Natural killer cell (primary cell): ENCODE results near the gene PHLPP1. TPM values are rescaled to one million over a fixed set of nuclear protein-coding genes. Genes with fewer than 3 reads are reported as not detected.

Source experiments
- ATAC-seq, 3 donors: fragments of 150-1000 bp in 2 of 3; fragments of 200-7000 bp in 1 of 3; cut with Tn5 transposase; 1 replicate in 1 of 3; 2 replicates in 2 of 3; pipeline ENCODE4 v1.10.0; 2021; ENCODE audit warnings: mild to moderate bottlenecking in 2 of 3, moderate library complexity in 2 of 3
- DNase-seq, 2 donors: peaks; one replicate each; pipeline versions ENCODE4 v3.0.0 to v3.0.0-alpha.2; 2013 to 2021; ENCODE audit warnings: mixed read lengths in 1 of 2
- H3K27ac ChIP-seq: one replicate; pipeline ENCODE4 v1.5.1; 2013; ENCODE audit warnings: mild to moderate bottlenecking, low read length
- H3K27me3 ChIP-seq: one replicate; pipeline ENCODE4 v1.6.1; 2013; ENCODE audit warnings: low read length; ENCODE audit not compliant: control insufficient read depth, insufficient read depth
- H3K36me3 ChIP-seq: one replicate; pipeline ENCODE4 v1.6.1; 2013; ENCODE audit warnings: low read length; ENCODE audit not compliant: control insufficient read depth, insufficient read depth
- H3K4me1 ChIP-seq: one replicate; pipeline ENCODE4 v1.6.1; 2013; ENCODE audit warnings: low read length; ENCODE audit not compliant: control insufficient read depth, insufficient read depth
- H3K4me3 ChIP-seq: one replicate; pipeline ENCODE4 v1.5.1; 2013; ENCODE audit warnings: low read length
- H3K9me3 ChIP-seq: one replicate; pipeline ENCODE4 v1.6.1; 2013; ENCODE audit warnings: low read length; ENCODE audit not compliant: control insufficient read depth, insufficient read depth
- H3K27ac Mint-ChIP-seq, 2 donors: one replicate each; pipeline ENCODE4 v1.8.0; 2022; ENCODE audit warnings: mild to moderate bottlenecking in 2 of 2, mixed read lengths in 2 of 2, moderate library complexity in 1 of 2
- H3K27me3 Mint-ChIP-seq, 2 donors: one replicate each; pipeline ENCODE4 v1.8.0; 2022; ENCODE audit warnings: low read depth in 2 of 2, mixed read lengths in 2 of 2
- H3K36me3 Mint-ChIP-seq: one replicate; pipeline ENCODE4 v1.8.0; 2022; ENCODE audit warnings: mixed read lengths
- H3K4me1 Mint-ChIP-seq, 2 donors: one replicate each; pipeline ENCODE4 v1.8.0; 2022; ENCODE audit warnings: mixed read lengths in 2 of 2
- H3K4me3 Mint-ChIP-seq: one replicate; pipeline ENCODE4 v1.8.0; 2022; ENCODE audit warnings: mild to moderate bottlenecking, moderate library complexity, mixed read lengths
- H3K9me3 Mint-ChIP-seq, 2 donors: one replicate each; pipeline ENCODE4 v1.8.0; 2022; ENCODE audit warnings: mixed read lengths in 2 of 2
- WGBS: methylation state at CpG from one replicate; pipeline ENCODE4 v1.1.7; 2013; ENCODE audit warnings: missing lambda C conversion rate; ENCODE audit not compliant: insufficient coverage; 5-methylcytosine and 5-hydroxymethylcytosine counted together
- intact Hi-C: fragments of 100-400 bp; cut with micrococcal nuclease; formaldehyde crosslinking; loops from one replicate; pipeline ENCODE4 v1.14.2; 2022
- total RNA-seq, 4 donors: library from RNA; stranded (reverse); fragments of 120-200 nt in 1 of 4; gene quantifications; one replicate each; pipeline versions ENCODE4 v1.2.3 to v1.2.4, GENCODE V29; 2013 to 2022
- TF ChIP-seq, protein P1 (sequence below): fragments of 200-600 bp; IDR thresholded peaks from one replicate; pipeline ENCODE4 v1.8.0; 2022; ENCODE audit warnings: antibody characterized with exemption

PHLPP1 gene
- total RNA-seq, 3 donors from 2014 or later (not counting 1 experiment from before 2014, with no cell fraction given), result 12.1 to 14.8 (median 12.2) TPM

DNA sequence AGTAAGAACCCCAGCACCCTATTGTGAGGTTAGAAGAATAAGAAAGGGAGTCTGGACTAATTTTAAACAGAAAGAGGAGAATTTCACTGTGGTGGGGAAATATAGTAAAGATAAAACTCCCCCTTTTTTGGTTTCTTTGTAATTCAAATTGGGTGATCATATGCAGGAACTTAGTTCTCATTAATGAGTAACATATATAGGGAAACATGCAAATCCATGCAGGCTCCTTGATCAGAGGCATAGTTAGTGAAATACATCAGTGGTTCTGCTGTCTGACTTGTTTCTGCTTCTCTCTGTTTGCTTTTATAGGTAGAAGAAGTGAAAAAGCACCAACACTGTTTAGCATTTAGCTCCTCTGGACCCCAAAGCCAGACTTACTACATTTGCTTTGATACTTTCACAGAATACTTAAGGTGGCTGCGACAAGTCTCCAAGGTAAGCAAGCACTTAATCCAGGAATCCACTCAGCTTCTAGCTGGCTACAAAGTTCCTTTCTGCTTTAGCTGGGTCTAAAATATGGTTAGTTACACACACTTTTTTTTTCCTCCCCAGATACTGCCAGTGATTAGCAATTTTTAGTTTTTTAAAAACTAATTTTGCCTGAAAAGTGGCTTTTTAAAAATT lies 123.2 kb downstream of the PHLPP1 start:
- Histone ChIP-seq H3K27me3 (no peaks in the 10 kb centered on the region), H3K4me1 (no peaks in the 10 kb centered on the region), H3K4me3 (no peak overlapping the region), H3K27ac (no peak overlapping the region), H3K36me3 (no peaks in the 10 kb centered on the region), H3K9me3 (no peaks in the 10 kb centered on the region)
- H3K36me3 Mint-ChIP-seq, result no peaks in the 10 kb centered on the region
- ATAC-seq (no peak), DNase-seq (no peak)
- no peaks in the 10 kb centered on the region for H3K27me3 Mint-ChIP-seq
- H3K4me1 Mint-ChIP-seq, result peaks cover 0 to 8% of the 10 kb centered on the region in 2 donors
- H3K4me3 Mint-ChIP-seq, result no peak overlapping the region
- intact Hi-C loops, result no loop called here
- WGBS, result 92% methylated on average over 1 of the region's 1 CpG
- TF ChIP-seq, protein P1, sequence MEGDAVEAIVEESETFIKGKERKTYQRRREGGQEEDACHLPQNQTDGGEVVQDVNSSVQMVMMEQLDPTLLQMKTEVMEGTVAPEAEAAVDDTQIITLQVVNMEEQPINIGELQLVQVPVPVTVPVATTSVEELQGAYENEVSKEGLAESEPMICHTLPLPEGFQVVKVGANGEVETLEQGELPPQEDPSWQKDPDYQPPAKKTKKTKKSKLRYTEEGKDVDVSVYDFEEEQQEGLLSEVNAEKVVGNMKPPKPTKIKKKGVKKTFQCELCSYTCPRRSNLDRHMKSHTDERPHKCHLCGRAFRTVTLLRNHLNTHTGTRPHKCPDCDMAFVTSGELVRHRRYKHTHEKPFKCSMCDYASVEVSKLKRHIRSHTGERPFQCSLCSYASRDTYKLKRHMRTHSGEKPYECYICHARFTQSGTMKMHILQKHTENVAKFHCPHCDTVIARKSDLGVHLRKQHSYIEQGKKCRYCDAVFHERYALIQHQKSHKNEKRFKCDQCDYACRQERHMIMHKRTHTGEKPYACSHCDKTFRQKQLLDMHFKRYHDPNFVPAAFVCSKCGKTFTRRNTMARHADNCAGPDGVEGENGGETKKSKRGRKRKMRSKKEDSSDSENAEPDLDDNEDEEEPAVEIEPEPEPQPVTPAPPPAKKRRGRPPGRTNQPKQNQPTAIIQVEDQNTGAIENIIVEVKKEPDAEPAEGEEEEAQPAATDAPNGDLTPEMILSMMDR, result no peak
- no peaks in the 10 kb centered on the region for H3K9me3 Mint-ChIP-seq
- no peak overlapping the region for H3K27ac Mint-ChIP-seq

DNA sequence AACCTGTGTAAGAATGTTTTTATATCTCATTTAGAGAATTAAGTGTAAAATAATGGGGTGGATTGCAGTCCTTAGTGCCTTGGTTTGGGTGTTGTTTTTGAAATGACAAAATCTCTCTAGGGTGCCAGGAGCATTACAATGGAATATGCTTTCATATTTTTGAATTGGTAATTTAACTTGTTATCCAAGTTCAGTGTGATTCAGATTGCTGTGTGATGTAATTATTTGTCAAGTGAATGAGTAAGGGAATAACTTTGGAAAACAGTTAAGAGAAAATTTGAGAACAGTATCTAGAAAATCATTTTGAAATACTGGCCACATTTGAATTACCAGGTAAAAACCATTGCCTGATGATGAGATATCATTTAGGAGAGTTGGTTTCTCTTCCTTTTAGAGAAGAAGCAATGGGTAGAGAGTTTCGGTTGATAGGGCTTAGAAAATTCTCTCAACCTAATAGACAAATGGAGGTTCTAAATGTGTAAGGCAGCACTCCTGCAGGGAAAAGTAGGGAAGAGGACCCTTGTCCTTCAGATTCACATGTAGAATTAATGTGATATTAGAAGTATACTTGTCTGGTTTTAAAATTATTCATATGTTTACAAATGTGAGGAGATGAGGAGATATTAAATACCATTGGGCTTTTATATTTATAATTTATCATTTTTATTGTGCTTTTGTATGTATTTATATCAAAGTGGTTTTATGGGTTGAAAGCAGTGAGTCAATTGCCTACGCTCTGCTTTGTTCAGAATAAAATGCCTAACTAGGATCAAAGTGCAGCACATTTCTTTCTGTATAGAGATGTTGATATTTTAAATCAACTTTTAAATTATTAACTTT lies 124.8 kb downstream of the PHLPP1 start:
- Mint-ChIP-seq H3K27me3 (no peaks in the 10 kb centered on the region), H3K36me3 (no peaks in the 10 kb centered on the region), H3K4me1 (peaks cover 1 to 8% of the 10 kb centered on the region in 2 donors), H3K27ac (no peak overlapping the region), H3K9me3 (no peaks in the 10 kb centered on the region), H3K4me3 (no peak overlapping the region)
- TF ChIP-seq, protein P1, result no peak
- WGBS, result no CpG with 5 or more reads among the region's 2 CpGs
- ATAC-seq (no peak), DNase-seq (no peak)
- Histone ChIP-seq H3K9me3 (no peaks in the 10 kb centered on the region), H3K4me1 (peaks cover 3% of the 10 kb centered on the region), H3K4me3 (no peak overlapping the region), H3K36me3 (no peaks in the 10 kb centered on the region), H3K27me3 (no peaks in the 10 kb centered on the region), H3K27ac (no peak overlapping the region)
- intact Hi-C loops, result no loop called here

DNA sequence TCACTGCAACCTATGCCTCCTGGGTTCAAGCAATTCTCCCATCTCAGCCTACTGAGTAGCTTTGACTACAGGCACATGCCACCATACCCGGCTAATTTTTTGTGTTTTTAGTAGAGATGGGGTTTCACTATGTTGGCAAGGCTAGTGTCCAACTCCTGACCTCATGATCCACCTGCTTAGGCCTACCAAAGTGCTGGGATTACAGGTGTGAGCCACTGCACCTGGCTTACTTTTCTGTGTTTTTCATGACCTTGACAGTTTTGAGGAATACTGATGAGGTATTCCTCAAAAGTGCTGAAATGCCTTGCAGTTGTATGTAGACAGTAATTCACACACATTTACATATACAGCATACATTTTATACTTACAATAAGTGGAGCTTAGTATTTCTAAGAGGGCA lies 126.1 kb downstream of the PHLPP1 start:
- Histone ChIP-seq H3K4me1 (peaks cover 10% of the 10 kb centered on the region), H3K9me3 (no peaks in the 10 kb centered on the region), H3K36me3 (no peaks in the 10 kb centered on the region), H3K27ac (no peak overlapping the region), H3K27me3 (no peaks in the 10 kb centered on the region), H3K4me3 (no peak overlapping the region)
- TF ChIP-seq, protein P1, result no peak
- WGBS, result no CpG with 5 or more reads among the region's 1 CpG
- Mint-ChIP-seq H3K36me3 (no peaks in the 10 kb centered on the region), H3K4me1 (peaks cover 14 to 20% of the 10 kb centered on the region in 2 donors), H3K27me3 (no peaks in the 10 kb centered on the region), H3K9me3 (no peaks in the 10 kb centered on the region), H3K27ac (no peak overlapping the region), H3K4me3 (no peak overlapping the region)
- DNase-seq (no peak), ATAC-seq (no peak)
- intact Hi-C loops, result no loop called here
